ENCODE measurements around the gene TNFAIP8L1. TPM values are rescaled to one million over a fixed set of nuclear protein-coding genes. Genes with fewer than 3 reads are reported as not detected.
A peak's percentile ranks its signal among the peaks of the same experiment; 100 is the strongest.

Gene TNFAIP8L1
- total RNA-seq, 4 donors from 2014 or later: 3.8 to 9.5 (median 7.8) TPM

- Histone ChIP-seq H3K36me3 (peaks cover 56 to 63% of the 10 kb centered on the region in 2 donors), H3K27ac (no peak overlapping the region)
These were observed 22.8 kb downstream of the TNFAIP8L1 start for GRCh38 chr19:4662020-4662695.

GRCh38 chr19:4662812-4663211, 23.5 kb downstream of the TNFAIP8L1 start:
- H3K4me3 ChIP-seq (replicated peaks in 1 of 3): no peak overlapping the region
- peaks cover 56 to 57% of the 10 kb centered on the region in 2 donors for H3K36me3 ChIP-seq
- TF ChIP-seq, protein P1, sequence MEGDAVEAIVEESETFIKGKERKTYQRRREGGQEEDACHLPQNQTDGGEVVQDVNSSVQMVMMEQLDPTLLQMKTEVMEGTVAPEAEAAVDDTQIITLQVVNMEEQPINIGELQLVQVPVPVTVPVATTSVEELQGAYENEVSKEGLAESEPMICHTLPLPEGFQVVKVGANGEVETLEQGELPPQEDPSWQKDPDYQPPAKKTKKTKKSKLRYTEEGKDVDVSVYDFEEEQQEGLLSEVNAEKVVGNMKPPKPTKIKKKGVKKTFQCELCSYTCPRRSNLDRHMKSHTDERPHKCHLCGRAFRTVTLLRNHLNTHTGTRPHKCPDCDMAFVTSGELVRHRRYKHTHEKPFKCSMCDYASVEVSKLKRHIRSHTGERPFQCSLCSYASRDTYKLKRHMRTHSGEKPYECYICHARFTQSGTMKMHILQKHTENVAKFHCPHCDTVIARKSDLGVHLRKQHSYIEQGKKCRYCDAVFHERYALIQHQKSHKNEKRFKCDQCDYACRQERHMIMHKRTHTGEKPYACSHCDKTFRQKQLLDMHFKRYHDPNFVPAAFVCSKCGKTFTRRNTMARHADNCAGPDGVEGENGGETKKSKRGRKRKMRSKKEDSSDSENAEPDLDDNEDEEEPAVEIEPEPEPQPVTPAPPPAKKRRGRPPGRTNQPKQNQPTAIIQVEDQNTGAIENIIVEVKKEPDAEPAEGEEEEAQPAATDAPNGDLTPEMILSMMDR (IDR thresholded peaks at IDR 0.05): no peak
- no peak for TF ChIP-seq POLR2A (IDR thresholded peaks at IDR 0.05)
- DNase-seq: no peak
- intact Hi-C loops (cut with DNase I): no loop called here
- no peak overlapping the region for H3K27ac ChIP-seq
- no peaks in the 10 kb centered on the region for H3K27me3 ChIP-seq
- H3K4me1 ChIP-seq: no peaks in the 10 kb centered on the region
- 79 to 96% methylated on average over 6 of the region's 6 CpGs for WGBS, 2 donors
- no peaks in the 10 kb centered on the region for H3K9me3 ChIP-seq

More at GRCh38 chr19:4662020-4662695, 22.8 kb downstream of the TNFAIP8L1 start:
- Histone ChIP-seq H3K4me3 (replicated peaks in 1 of 3) (no peak overlapping the region), H3K27me3 (no peaks in the 10 kb centered on the region), H3K9me3 (no peaks in the 10 kb centered on the region), H3K4me1 (no peaks in the 10 kb centered on the region)
- TF ChIP-seq, protein P1 (IDR thresholded peaks at IDR 0.05): no peak
- no peak for TF ChIP-seq POLR2A (IDR thresholded peaks at IDR 0.05)
- WGBS, 2 donors: 85 to 87% methylated on average over 19 to 20 of the region's 20 CpGs
- intact Hi-C loops (cut with DNase I): no loop called here
- no peak for DNase-seq

GRCh38 chr19:4664642-4665041, 25.3 kb downstream of the TNFAIP8L1 start:
- Histone ChIP-seq H3K36me3 (peaks cover 45% of the 10 kb centered on the region in 2 donors), H3K27me3 (no peaks in the 10 kb centered on the region), H3K4me1 (peaks cover 8 to 10% of the 10 kb centered on the region in 2 donors), H3K4me3 (replicated peaks in 1 of 3) (no peak overlapping the region), H3K9me3 (no peaks in the 10 kb centered on the region), H3K27ac (no peak overlapping the region)
- intact Hi-C loops (cut with DNase I): no loop called here
- WGBS, 2 donors: 92 to 96% methylated on average over 11 to 12 of the region's 12 CpGs
- TF ChIP-seq, protein P1 (IDR thresholded peaks at IDR 0.05): no peak
- TF ChIP-seq POLR2A (IDR thresholded peaks at IDR 0.05): no peak
- no peak for DNase-seq

DNA sequence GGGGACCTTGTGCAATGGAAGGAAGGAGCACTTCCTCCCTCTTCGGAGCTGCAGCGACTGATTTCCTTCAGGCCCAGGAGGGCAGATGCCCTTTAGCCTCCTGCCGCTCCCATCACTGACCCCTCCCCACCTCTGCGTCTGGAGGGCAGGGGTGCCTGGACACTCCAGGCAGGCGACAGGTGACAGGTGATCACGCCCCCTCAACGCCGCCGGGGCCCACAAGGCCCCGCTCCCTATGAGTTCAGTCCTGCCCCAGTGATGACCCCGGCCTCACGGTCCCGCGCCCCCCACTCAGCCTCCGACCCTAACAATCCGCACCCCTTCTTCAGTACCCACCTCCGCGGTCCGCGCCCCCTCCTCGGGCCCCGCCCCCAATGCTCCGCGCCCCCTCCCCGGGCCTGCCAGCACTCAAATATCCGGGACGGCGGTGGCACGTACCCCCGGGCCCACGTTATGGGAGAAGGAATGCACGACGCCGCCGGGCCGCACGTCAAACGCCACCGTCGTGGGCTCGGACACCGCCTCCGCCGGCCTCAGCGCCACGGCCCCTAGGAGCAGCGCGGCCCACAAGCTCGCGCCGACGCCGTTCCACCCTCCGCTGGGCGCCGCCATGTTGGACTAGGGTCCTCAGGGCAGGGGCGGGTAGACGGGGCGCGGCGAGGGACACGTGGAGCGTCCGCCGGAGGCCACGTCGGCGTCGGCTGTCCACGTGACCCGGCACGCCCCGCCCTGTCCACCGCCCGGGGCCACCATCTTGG, 30.6 kb downstream of the TNFAIP8L1 start, which contains the start of gene MYDGF:
Gene MYDGF, minus strand, starts transcription at position 620 of the 758 bp plus-strand sequence. Its CDS starts 8 bp downstream, at position 612.
- WGBS, 2 donors: 1 to 2% methylated on average over 16 to 23 of the region's 75 CpGs
- Histone ChIP-seq H3K4me3 (replicated peaks in 1 of 3) (peak within 1 kb of the TSS; percentile 62 to 99 (median 91)), H3K27ac (peak within 1 kb of the TSS; percentile 15 to 78 (median 32)), H3K36me3 (peaks cover 17 to 23% of the 10 kb centered on the region in 2 donors), H3K4me1 (peaks cover 8 to 10% of the 10 kb centered on the region in 2 donors), H3K27me3 (no peaks in the 10 kb centered on the region), H3K9me3 (no peaks in the 10 kb centered on the region)
- intact Hi-C loops (cut with DNase I): no loop called here
- DNase-seq: peak; percentile 92 to 93
- peak in 1 of 2 donors; percentile 75 for TF ChIP-seq POLR2A (IDR thresholded peaks at IDR 0.05)
- TF ChIP-seq, protein P1 (IDR thresholded peaks at IDR 0.05): no peak

All from thyroid gland (tissue), 4 donors.